GM12892 (cell line): ENCODE results near the gene FAM227A.
A peak's percentile ranks its signal among the peaks of the same experiment; 100 is the strongest.
"Not testable (repeated sequence)": the region's sequence is repeated elsewhere in the genome, so short reads cannot be mapped to it uniquely, and the experiment has no call there.

Experiments
- DNase-seq: peaks from one replicate; pipeline ENCODE4 v3.0.0; 2011; ENCODE audit not compliant: insufficient read length
- FAIRE-seq: peaks from 2 replicates; lab custom pipeline; 2011; peaks lifted over from hg19 to GRCh38; lab: Jason Lieb, UNC
- POLR2A ChIP-seq: IDR thresholded peaks from 2 replicates; pipeline ENCODE4 v1.6.1; 2011; ENCODE audit warnings: low read depth, low read length, control low read depth
- POLR2AphosphoS5 ChIP-seq: IDR thresholded peaks from 2 replicates; pipeline ENCODE4 v1.6.1; 2011; ENCODE audit warnings: low read depth, low read length, control low read depth
- TAF1 ChIP-seq: IDR thresholded peaks from 2 replicates; pipeline ENCODE4 v1.6.1; 2011; ENCODE audit warnings: low read depth, mild to moderate bottlenecking, control low read depth, low read length, borderline replicate concordance

FAM227A gene

GRCh38 chr22:38655519-38656255 is 505 bp downstream of the FAM227A start:
- no peak for DNase-seq
- FAIRE-seq, result no peak
- TF ChIP-seq POLR2AphosphoS5 (no peak), TAF1 (no peak), POLR2A (no peak)

GRCh38 chr22:38653741-38654140 is 2.5 kb downstream of the FAM227A start:
- no peak for FAIRE-seq
- DNase-seq, result no peak
- TF ChIP-seq TAF1, result no peak
- no peak for TF ChIP-seq POLR2AphosphoS5
- TF ChIP-seq POLR2A, result no peak

- FAIRE-seq (no peak), DNase-seq (no peak)
- TF ChIP-seq POLR2AphosphoS5 (no peak), POLR2A (no peak), TAF1 (no peak)
Measured at GRCh38 chr22:38652859-38653258, 3.3 kb downstream of the FAM227A start.

- FAIRE-seq, result no peak
- no peak for TF ChIP-seq POLR2A
- no peak for TF ChIP-seq POLR2AphosphoS5
- no peak for TF ChIP-seq TAF1
- no peak for DNase-seq
Measured at GRCh38 chr22:38649841-38650522, 6.2 kb downstream of the FAM227A start.

DNA sequence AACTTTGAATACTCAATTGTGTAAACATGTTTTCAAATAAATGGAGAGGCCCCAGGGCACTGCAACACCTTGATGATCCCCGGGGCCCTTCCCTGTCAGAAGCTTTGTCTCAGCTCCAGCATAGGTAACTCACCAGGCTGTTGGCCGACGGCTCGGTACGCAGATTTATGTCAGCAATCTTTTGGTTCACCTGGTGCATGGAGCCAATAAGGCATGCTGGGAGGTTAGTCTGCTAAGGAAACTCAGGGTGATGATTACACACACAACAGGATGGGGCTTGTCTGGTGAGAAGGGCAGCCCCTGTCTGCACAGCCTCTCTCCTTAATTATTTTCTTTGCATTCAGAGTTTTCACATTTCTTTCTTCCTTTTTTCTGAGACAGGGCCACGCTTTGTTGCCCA is 10.8 kb downstream of the FAM227A start:
- DNase-seq (no peak), FAIRE-seq (no peak)
- TF ChIP-seq POLR2AphosphoS5 (no peak), TAF1 (no peak), POLR2A (no peak)

DNA sequence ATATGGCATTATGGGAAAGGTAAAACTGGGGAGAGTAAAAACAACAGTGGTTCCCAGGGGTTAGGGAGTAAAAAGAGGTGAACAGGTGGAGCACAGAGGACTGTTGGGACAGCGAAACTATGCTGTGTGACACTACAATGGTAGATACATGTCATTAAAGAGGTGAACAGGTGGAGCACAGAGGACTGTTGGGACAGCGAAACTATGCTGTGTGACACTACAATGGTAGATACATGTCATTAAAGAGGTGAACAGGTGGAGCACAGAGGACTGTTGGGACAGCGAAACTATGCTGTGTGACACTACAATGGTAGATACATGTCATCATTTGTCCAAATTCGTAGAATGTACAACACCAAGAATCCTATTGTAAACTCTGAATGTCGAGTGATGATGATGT is 11.9 kb downstream of the FAM227A start:
- peak; percentile 89 for FAIRE-seq
- not testable (repeated sequence) for DNase-seq

DNA sequence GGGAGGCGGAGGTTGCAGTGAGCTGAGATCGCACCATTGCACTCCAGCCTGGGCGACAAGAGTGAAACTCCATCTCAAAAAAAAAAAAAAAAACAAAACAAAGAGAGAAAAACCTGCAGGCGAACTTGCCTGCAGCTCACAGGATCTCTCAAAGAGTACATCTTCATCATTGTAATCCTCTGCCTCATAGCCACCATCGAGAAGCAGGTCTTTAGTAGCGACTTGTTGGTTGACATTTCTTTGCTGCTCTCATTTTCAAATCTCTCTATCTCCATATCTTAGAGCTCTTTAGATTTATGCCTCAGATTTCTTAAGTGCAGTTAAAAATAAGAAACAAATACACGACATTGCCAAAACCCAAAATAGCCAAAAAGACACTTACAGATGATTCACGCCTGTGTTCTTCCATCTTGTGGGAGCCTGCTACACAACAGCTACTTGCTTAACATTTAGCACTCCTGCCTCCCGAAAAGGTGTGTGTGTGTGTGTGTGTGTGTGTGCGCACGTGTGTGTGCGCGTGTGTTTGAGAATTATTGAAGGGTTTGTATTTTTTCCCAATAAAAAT is 14.6 kb downstream of the FAM227A start:
- no peak for DNase-seq
- no peak for FAIRE-seq
- no peak for TF ChIP-seq POLR2A
- no peak for TF ChIP-seq POLR2AphosphoS5
- no peak for TF ChIP-seq TAF1

- no peak for DNase-seq
- TF ChIP-seq TAF1 (no peak), POLR2AphosphoS5 (no peak), POLR2A (no peak)
- FAIRE-seq, result no peak
Measured at GRCh38 chr22:38638728-38639127, 17.5 kb downstream of the FAM227A start.

GRCh38 chr22:38638216-38638615 is 18.0 kb downstream of the FAM227A start:
- no peak for DNase-seq
- TF ChIP-seq TAF1 (no peak), POLR2AphosphoS5 (no peak), POLR2A (no peak)
- FAIRE-seq, result no peak

- FAIRE-seq, result no peak
- TF ChIP-seq TAF1 (no peak), POLR2A (no peak), POLR2AphosphoS5 (no peak)
- DNase-seq, result no peak
Measured at GRCh38 chr22:38632528-38632927, 23.7 kb downstream of the FAM227A start.

GRCh38 chr22:38631724-38632123 is 24.5 kb downstream of the FAM227A start:
- no peak for FAIRE-seq
- TF ChIP-seq POLR2A (no peak), POLR2AphosphoS5 (no peak), TAF1 (no peak)
- no peak for DNase-seq

DNA sequence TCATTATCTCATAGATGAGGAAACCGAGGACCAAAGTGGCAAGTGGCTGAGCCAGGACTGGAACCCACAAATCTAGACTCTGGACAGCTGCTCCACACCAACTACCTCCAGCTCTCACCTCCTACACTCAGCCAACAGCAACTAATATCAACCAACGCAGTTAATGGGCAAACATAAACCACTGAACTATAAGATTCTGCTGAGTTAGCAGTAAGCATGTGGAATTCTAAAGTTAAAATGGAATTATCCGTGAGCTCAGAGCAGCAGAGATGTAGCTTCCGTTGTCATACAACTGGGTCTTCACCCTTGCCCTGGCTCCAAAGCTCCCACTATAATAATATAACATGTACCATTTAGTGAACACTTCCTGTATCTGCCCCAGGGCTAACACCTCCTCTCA is 27.1 kb downstream of the FAM227A start:
- DNase-seq (no peak), FAIRE-seq (no peak)
- TF ChIP-seq POLR2AphosphoS5 (no peak), POLR2A (no peak), TAF1 (no peak)

DNA sequence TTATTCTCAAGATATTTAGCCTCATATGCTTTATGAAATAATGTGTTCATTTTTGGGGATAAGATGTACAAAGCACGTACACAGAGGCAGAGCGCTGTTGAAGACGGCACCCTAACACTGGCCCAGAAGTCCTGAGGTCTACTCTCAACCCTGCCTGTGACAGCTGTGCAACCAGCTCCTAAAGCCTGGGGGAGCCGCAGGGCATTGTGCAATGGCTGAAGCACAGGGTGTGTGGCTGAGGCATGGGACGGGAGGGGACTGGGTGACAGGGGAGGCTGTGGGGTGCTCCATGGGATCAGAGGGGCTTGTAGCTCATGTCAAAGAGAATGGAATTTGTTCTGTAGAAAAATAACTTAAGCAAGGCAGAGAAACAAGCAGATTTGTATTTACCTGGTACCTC is 27.7 kb downstream of the FAM227A start:
- TF ChIP-seq POLR2A (no peak), TAF1 (no peak), POLR2AphosphoS5 (no peak)
- DNase-seq (no peak), FAIRE-seq (no peak)
